Measurements from ENCODE around the gene BARX1.

BARX1 gene

GRCh38 chr9:93910196-93910595 lies 45.0 kb downstream of the BARX1 start:
- Histone ChIP-seq H3K4me3 (ENCODE audit: low read length) (no peak overlapping the region), H3K36me3 (ENCODE audit: insufficient read depth, low read length) (no peaks in the 10 kb centered on the region), H3K27ac (ENCODE audit: low read depth, low read length) (no peak overlapping the region), H3K27me3 (ENCODE audit: insufficient read depth, low read length) (no peaks in the 10 kb centered on the region; the same call in 1 of the 2 replicates), H3K9me3 (ENCODE audit: insufficient read depth, low read depth, low read length) (no peaks in the 10 kb centered on the region), H3K9ac (ENCODE audit: low read depth, low read length) (no peak overlapping the region), H3K4me1 (ENCODE audit: insufficient read depth, low read length) (0 out of 2 replicates have a peak, but pooled peaks cover 8% of the 10 kb centered on the region)
- 92% methylated on average over 10 of the region's 10 CpGs for WGBS

- Histone ChIP-seq H3K27ac (ENCODE audit: low read depth, low read length) (no peak overlapping the region), H3K4me1 (ENCODE audit: insufficient read depth, low read length) (0 out of 2 replicates have a peak, but pooled peaks cover 8% of the 10 kb centered on the region), H3K9me3 (ENCODE audit: insufficient read depth, low read depth, low read length) (no peaks in the 10 kb centered on the region), H3K4me3 (ENCODE audit: low read length) (no peak overlapping the region), H3K9ac (ENCODE audit: low read depth, low read length) (no peak overlapping the region), H3K27me3 (ENCODE audit: insufficient read depth, low read length) (no peaks in the 10 kb centered on the region; the same call in 1 of the 2 replicates), H3K36me3 (ENCODE audit: insufficient read depth, low read length) (no peaks in the 10 kb centered on the region)
- WGBS = 81% methylated on average over 6 of the region's 6 CpGs
These were observed 45.9 kb downstream of the BARX1 start for GRCh38 chr9:93909242-93909616.

- 65% methylated on average over 15 of the region's 15 CpGs for WGBS
- H3K9me3 ChIP-seq (ENCODE audit: insufficient read depth, low read depth, low read length) = no peaks in the 10 kb centered on the region
These were observed 46.4 kb downstream of the BARX1 start for GRCh38 chr9:93908591-93909241.

GRCh38 chr9:93907551-93908199 lies 47.5 kb downstream of the BARX1 start:
- Histone ChIP-seq H3K9ac (ENCODE audit: low read depth, low read length) (no peak overlapping the region), H3K27ac (ENCODE audit: low read depth, low read length) (no peak overlapping the region), H3K27me3 (ENCODE audit: insufficient read depth, low read length) (no peaks in the 10 kb centered on the region; the same call in 1 of the 2 replicates), H3K36me3 (ENCODE audit: insufficient read depth, low read length) (no peaks in the 10 kb centered on the region), H3K4me3 (ENCODE audit: low read length) (no peak overlapping the region), H3K9me3 (ENCODE audit: insufficient read depth, low read depth, low read length) (no peaks in the 10 kb centered on the region), H3K4me1 (ENCODE audit: insufficient read depth, low read length) (0 out of 2 replicates have a peak, but pooled peaks cover 6% of the 10 kb centered on the region)
- WGBS = 92% methylated on average over 5 of the region's 5 CpGs

More at GRCh38 chr9:93908591-93909241, 46.4 kb downstream of the BARX1 start:
- no peak overlapping the region for H3K9ac ChIP-seq (ENCODE audit: low read depth, low read length)
- no peak overlapping the region for H3K4me3 ChIP-seq (ENCODE audit: low read length)
- no peak overlapping the region for H3K27ac ChIP-seq (ENCODE audit: low read depth, low read length)
- 0 out of 2 replicates have a peak, but pooled peaks cover 8% of the 10 kb centered on the region for H3K4me1 ChIP-seq (ENCODE audit: insufficient read depth, low read length)
- no peaks in the 10 kb centered on the region for H3K36me3 ChIP-seq (ENCODE audit: insufficient read depth, low read length)
- no peaks in the 10 kb centered on the region; the same call in 1 of the 2 replicates for H3K27me3 ChIP-seq (ENCODE audit: insufficient read depth, low read length)

GRCh38 chr9:93906195-93906880 lies 48.8 kb downstream of the BARX1 start:
- H3K4me3 ChIP-seq (ENCODE audit: low read length) = no peak overlapping the region
- WGBS = 74% methylated on average over 10 of the region's 10 CpGs
- no peak overlapping the region for H3K27ac ChIP-seq (ENCODE audit: low read depth, low read length)
- no peaks in the 10 kb centered on the region; the same call in 1 of the 2 replicates for H3K27me3 ChIP-seq (ENCODE audit: insufficient read depth, low read length)
- no peak overlapping the region for H3K9ac ChIP-seq (ENCODE audit: low read depth, low read length)
- no peaks in the 10 kb centered on the region for H3K9me3 ChIP-seq (ENCODE audit: insufficient read depth, low read depth, low read length)
- H3K4me1 ChIP-seq (ENCODE audit: insufficient read depth, low read length) = no peaks in the 10 kb centered on the region
- no peaks in the 10 kb centered on the region for H3K36me3 ChIP-seq (ENCODE audit: insufficient read depth, low read length)

GRCh38 chr9:93905473-93906133 lies 49.6 kb downstream of the BARX1 start:
- Histone ChIP-seq H3K9ac (ENCODE audit: low read depth, low read length) (no peak overlapping the region), H3K36me3 (ENCODE audit: insufficient read depth, low read length) (no peaks in the 10 kb centered on the region), H3K4me1 (ENCODE audit: insufficient read depth, low read length) (no peaks in the 10 kb centered on the region), H3K9me3 (ENCODE audit: insufficient read depth, low read depth, low read length) (no peaks in the 10 kb centered on the region), H3K27me3 (ENCODE audit: insufficient read depth, low read length) (no peaks in the 10 kb centered on the region; the same call in 1 of the 2 replicates), H3K4me3 (ENCODE audit: low read length) (no peak overlapping the region), H3K27ac (ENCODE audit: low read depth, low read length) (no peak overlapping the region)
- 87% methylated on average over 10 of the region's 10 CpGs for whole genome bisulfite sequencing

GRCh38 chr9:93904649-93905472 lies 50.3 kb downstream of the BARX1 start:
- no peaks in the 10 kb centered on the region for H3K36me3 ChIP-seq (ENCODE audit: insufficient read depth, low read length)
- H3K4me3 ChIP-seq (ENCODE audit: low read length) = no peak overlapping the region
- H3K27ac ChIP-seq (ENCODE audit: low read depth, low read length) = no peak overlapping the region
- H3K9me3 ChIP-seq (ENCODE audit: insufficient read depth, low read depth, low read length) = peaks cover 3% of the 10 kb centered on the region; the same call in 1 of the 2 replicates
- no peaks in the 10 kb centered on the region; the same call in 1 of the 2 replicates for H3K27me3 ChIP-seq (ENCODE audit: insufficient read depth, low read length)
- H3K9ac ChIP-seq (ENCODE audit: low read depth, low read length) = no peak overlapping the region
- no peaks in the 10 kb centered on the region for H3K4me1 ChIP-seq (ENCODE audit: insufficient read depth, low read length)
- 81% methylated on average over 12 of the region's 12 CpGs for WGBS

- no peaks in the 10 kb centered on the region for H3K36me3 ChIP-seq (ENCODE audit: insufficient read depth, low read length)
- no peak overlapping the region for H3K27ac ChIP-seq (ENCODE audit: low read depth, low read length)
- no peak overlapping the region for H3K4me3 ChIP-seq (ENCODE audit: low read length)
- H3K9me3 ChIP-seq (ENCODE audit: insufficient read depth, low read depth, low read length) = peaks cover 3% of the 10 kb centered on the region; the same call in 1 of the 2 replicates
- WGBS = 93% methylated on average over 10 of the region's 10 CpGs
- no peak overlapping the region for H3K9ac ChIP-seq (ENCODE audit: low read depth, low read length)
- no peaks in the 10 kb centered on the region; the same call in 1 of the 2 replicates for H3K27me3 ChIP-seq (ENCODE audit: insufficient read depth, low read length)
- H3K4me1 ChIP-seq (ENCODE audit: insufficient read depth, low read length) = no peaks in the 10 kb centered on the region
These were observed 51.1 kb downstream of the BARX1 start for GRCh38 chr9:93903886-93904648.

GRCh38 chr9:93902780-93903655 lies 52.1 kb downstream of the BARX1 start:
- H3K27me3 ChIP-seq (ENCODE audit: insufficient read depth, low read length) = no peaks in the 10 kb centered on the region
- no peaks in the 10 kb centered on the region for H3K36me3 ChIP-seq (ENCODE audit: insufficient read depth, low read length)
- H3K4me3 ChIP-seq (ENCODE audit: low read length) = no peak overlapping the region
- H3K4me1 ChIP-seq (ENCODE audit: insufficient read depth, low read length) = no peaks in the 10 kb centered on the region
- no peak overlapping the region for H3K27ac ChIP-seq (ENCODE audit: low read depth, low read length)
- WGBS = 73% methylated on average over 12 of the region's 12 CpGs
- peaks cover 3% of the 10 kb centered on the region; the same call in 1 of the 2 replicates for H3K9me3 ChIP-seq (ENCODE audit: insufficient read depth, low read depth, low read length)
- no peak overlapping the region for H3K9ac ChIP-seq (ENCODE audit: low read depth, low read length)
